Spleen (tissue), 11 donors: ENCODE data around the gene YPEL3. TPM values are rescaled to one million over a fixed set of nuclear protein-coding genes. Genes with fewer than 3 reads are reported as not detected.

ENCODE experiments used
- DNase-seq: peaks from one replicate; pipeline ENCODE4 v3.0.0-alpha.2; 2020
- H3K27ac ChIP-seq, 8 donors: fragments of 200-600 bp; sonication (generic) in 7 of 8; 1 replicate in 4 of 8; 2 replicates in 4 of 8; pipeline versions ENCODE4 v1.5.0 to v1.8.0; 2016 to 2021; ENCODE audit warnings: inconsistent platforms in 4 of 8, mild to moderate bottlenecking in 4 of 8, moderate library complexity in 1 of 8
- H3K27me3 ChIP-seq, 7 donors: fragments of 200-600 bp; sonication (generic) in 6 of 7; replicated peaks in 1 of 7; 1 replicate in 4 of 7; 2 replicates in 3 of 7; pipeline versions ENCODE4 v1.5.0 to v1.8.0; 2016 to 2021; ENCODE audit warnings: inconsistent platforms in 3 of 7, mild to moderate bottlenecking in 1 of 7
- H3K36me3 ChIP-seq, 6 donors: fragments of 200-600 bp; sonication (generic) in 5 of 6; 1 replicate in 4 of 6; 2 replicates in 2 of 6; pipeline versions ENCODE4 v1.5.0 to v1.8.0; 2016 to 2021; ENCODE audit warnings: inconsistent platforms in 2 of 6
- H3K4me1 ChIP-seq, 6 donors: fragments of 200-600 bp; sonication (generic) in 5 of 6; 1 replicate in 3 of 6; 2 replicates in 3 of 6; pipeline versions ENCODE4 v1.5.0 to v1.8.0; 2016 to 2021; ENCODE audit warnings: inconsistent platforms in 3 of 6
- H3K4me3 ChIP-seq, 8 donors: fragments of 200-600 bp; sonication (generic) in 7 of 8; 1 replicate in 4 of 8; 2 replicates in 4 of 8; pipeline versions ENCODE4 v1.5.0 to v1.8.0; 2016 to 2021; ENCODE audit warnings: inconsistent platforms in 4 of 8, mild to moderate bottlenecking in 4 of 8, moderate library complexity in 2 of 8
- H3K9me3 ChIP-seq, 8 donors: fragments of 200-600 bp; sonication (generic) in 7 of 8; 1 replicate in 4 of 8; 2 replicates in 4 of 8; pipeline versions ENCODE4 v1.5.0 to v1.8.0; 2016 to 2021; ENCODE audit warnings: inconsistent platforms in 4 of 8
- POLR2A ChIP-seq, 3 donors: fragments of 450-650 bp; IDR thresholded peaks; one replicate each; pipeline ENCODE4 v1.5.1; 2017; ENCODE audit warnings: antibody characterized with exemption in 3 of 3, mild to moderate bottlenecking in 1 of 3
- POLR2AphosphoS5 ChIP-seq, 3 donors: sonication (generic); formaldehyde crosslinking; IDR thresholded peaks; one replicate each; pipeline ENCODE4 v1.5.1; 2017; ENCODE audit warnings: antibody characterized with exemption in 3 of 3
- WGBS, 5 donors: extraction: QIAGEN DNeasy Blood & Tissue Kit in 3 of 5; methylation state at CpG; one replicate each; pipeline versions ENCODE4 v1.1.5 to v1.1.7; 2013 to 2018; 5-methylcytosine and 5-hydroxymethylcytosine counted together
- intact Hi-C: fragments of 100-400 bp; cut with DNase I; formaldehyde crosslinking; loops from one replicate; pipeline ENCODE4 v1.15.0; 2023; ENCODE audit warnings: low total_unique reads
- polyA plus RNA-seq, 3 donors: library from polyadenylated mRNA; stranded (reverse); fragments of 200-250 nt; gene quantifications; one replicate each; pipeline ENCODE4 v1.2.1, GENCODE V29; 2013
- total RNA-seq, 7 donors: library from RNA; depleted of rRNA in 3 of 7; stranded (reverse); fragments of >200 nt in 3 of 7; fragmentation: NEBNext Ultra II Directional in 4 of 7; extraction: Animal tissue kit (Norgen Biotek cat#: 25700) in 4 of 7; gene quantifications; one replicate each; pipeline versions ENCODE4 v1.1.0 to v1.2.1, GENCODE V29; 2016 to 2021
- TF ChIP-seq, protein P1 (sequence below), 11 experiments: fragments of 200-600 bp in 7 of 11; fragments of 450-650 bp in 4 of 11; sonication (generic) in 4 of 11; IDR thresholded peaks in 8 of 11; conservative IDR thresholded peaks in 3 of 11; 1 replicate in 7 of 11; 2 replicates in 4 of 11; pipeline versions ENCODE4 v1.4.0 to v1.8.0; 2016 to 2021; ENCODE audit warnings: antibody characterized with exemption in 11 of 11, inconsistent platforms in 4 of 11, mild to moderate bottlenecking in 1 of 11
- donor health status: healthy with polysubstance abuse.
- donor health status: DM: no; HTN: no; CAD: no; lungs with moderate emphysema.
- donor health status: DM: no; HTN: no; CAD: no.
- donor health status: Bipolar disorder and iron deficiency.
- donor health status: healthy.
- donor health status: DM: no; HTN: no; CAD: no.
- donor health status: DM: yes; HTN: yes; CAD: no.

The YPEL3 gene
- total and polyA plus RNA-seq, 10 donors: 108 to 234 (median 143) TPM

DNA sequence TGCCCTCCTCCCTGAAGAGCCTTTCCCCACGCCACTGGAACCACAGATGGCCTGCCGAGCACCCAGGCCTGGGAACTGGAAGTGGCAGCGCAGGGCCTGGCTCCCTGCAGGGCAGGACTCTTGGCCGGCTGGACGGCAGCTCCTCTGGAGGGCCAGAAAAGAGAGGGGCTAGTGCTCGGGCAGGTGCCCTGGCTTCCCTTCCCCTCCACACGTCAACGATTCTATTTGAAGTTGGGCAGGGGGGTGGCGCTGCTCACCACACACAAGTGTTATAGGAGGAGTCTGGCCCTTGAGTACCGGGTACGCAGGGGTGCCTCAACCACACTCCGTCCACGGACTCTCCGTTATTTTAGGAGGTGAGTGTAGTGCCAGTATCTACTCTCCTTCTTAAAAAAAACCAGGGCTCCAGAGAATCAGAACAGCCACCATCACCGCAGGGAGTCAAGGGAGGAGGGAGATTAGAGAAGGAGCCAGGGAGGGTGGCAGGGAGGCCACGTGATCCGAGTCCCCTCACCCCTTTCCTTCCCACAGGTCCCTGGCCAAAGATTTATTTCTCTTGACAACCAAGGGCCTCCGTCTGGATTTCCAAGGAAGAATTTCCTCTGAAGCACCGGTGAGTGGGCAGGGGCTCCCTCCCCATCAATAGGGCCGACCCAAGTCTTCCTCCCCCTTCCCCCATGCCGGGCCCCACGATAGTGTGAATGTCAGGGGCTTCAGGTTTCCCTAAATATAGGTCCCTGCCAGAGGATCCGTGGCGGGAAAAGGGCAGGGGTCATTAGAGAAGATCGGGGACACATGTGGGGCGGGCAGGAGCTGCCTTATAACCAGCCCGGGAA is 31.9 kb downstream of the YPEL3 start:
- H3K9me3 ChIP-seq: no peaks in the 10 kb centered on the region
- peak; percentile 71 to 84 (median 78) for TF ChIP-seq POLR2AphosphoS5 (IDR thresholded peaks at IDR 0.05)
- peak in 1 of 3 donors; percentile 15 for TF ChIP-seq POLR2A (IDR thresholded peaks at IDR 0.05)
- TF ChIP-seq, protein P1, sequence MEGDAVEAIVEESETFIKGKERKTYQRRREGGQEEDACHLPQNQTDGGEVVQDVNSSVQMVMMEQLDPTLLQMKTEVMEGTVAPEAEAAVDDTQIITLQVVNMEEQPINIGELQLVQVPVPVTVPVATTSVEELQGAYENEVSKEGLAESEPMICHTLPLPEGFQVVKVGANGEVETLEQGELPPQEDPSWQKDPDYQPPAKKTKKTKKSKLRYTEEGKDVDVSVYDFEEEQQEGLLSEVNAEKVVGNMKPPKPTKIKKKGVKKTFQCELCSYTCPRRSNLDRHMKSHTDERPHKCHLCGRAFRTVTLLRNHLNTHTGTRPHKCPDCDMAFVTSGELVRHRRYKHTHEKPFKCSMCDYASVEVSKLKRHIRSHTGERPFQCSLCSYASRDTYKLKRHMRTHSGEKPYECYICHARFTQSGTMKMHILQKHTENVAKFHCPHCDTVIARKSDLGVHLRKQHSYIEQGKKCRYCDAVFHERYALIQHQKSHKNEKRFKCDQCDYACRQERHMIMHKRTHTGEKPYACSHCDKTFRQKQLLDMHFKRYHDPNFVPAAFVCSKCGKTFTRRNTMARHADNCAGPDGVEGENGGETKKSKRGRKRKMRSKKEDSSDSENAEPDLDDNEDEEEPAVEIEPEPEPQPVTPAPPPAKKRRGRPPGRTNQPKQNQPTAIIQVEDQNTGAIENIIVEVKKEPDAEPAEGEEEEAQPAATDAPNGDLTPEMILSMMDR (IDR thresholded peaks at IDR 0.05 in 8 of 11, conservative IDR thresholded peaks at IDR 0.05 in 3 of 11): peak; percentile 14 to 58 (median 41)
- no peaks in the 10 kb centered on the region for H3K27me3 ChIP-seq
- H3K27ac ChIP-seq: peak overlapping the region; percentile 93 to 100 (median 98)
- intact Hi-C loops: no loop called here
- peak overlapping the region; percentile 65 to 99 (median 90) for H3K4me3 ChIP-seq
- H3K36me3 ChIP-seq: peaks cover 3 to 26% (median 22%) of the 10 kb centered on the region in 6 donors
- H3K4me1 ChIP-seq: peaks cover 30 to 54% (median 45%) of the 10 kb centered on the region in 6 donors
- WGBS, 5 donors: 0 to 4% (median 3%) methylated on average over 22 to 27 of the region's 27 CpGs
- DNase-seq: peak; percentile 93

DNA sequence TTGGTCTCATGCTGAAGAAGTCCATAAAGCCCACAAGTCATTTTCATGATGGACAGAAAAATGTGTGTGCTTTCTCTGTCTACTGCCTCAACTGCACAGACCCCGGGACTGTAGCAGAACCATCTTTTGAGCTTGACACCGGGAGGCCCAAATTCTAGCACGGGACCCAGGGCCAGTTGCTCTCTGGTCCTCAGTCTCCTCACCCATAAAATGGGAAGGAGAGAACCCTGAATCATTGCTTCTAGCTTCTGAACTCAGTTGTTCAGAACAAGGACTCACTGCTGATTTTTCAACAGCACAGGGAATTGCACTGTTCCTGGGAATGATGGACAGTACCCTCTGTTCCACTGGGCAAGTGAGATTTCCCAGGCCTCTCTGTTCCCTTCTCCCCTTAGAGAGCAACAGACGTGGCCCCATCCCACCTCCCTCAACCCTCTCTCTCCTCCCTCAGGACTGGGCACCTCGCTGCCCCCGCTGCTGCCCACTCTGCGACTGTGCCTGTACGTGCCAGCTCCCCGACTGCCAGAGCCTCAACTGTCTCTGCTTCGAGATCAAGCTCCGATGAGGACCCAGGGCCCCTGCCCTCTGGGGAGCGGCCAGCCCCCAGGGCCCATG is 32.6 kb downstream of the YPEL3 start:
- 57 to 65% (median 62%) methylated on average over 11 to 12 of the region's 12 CpGs for WGBS, 5 donors
- H3K4me3 ChIP-seq: peak overlapping the region in 7 of 8 donors; percentile 65 to 99 (median 93)

DNA sequence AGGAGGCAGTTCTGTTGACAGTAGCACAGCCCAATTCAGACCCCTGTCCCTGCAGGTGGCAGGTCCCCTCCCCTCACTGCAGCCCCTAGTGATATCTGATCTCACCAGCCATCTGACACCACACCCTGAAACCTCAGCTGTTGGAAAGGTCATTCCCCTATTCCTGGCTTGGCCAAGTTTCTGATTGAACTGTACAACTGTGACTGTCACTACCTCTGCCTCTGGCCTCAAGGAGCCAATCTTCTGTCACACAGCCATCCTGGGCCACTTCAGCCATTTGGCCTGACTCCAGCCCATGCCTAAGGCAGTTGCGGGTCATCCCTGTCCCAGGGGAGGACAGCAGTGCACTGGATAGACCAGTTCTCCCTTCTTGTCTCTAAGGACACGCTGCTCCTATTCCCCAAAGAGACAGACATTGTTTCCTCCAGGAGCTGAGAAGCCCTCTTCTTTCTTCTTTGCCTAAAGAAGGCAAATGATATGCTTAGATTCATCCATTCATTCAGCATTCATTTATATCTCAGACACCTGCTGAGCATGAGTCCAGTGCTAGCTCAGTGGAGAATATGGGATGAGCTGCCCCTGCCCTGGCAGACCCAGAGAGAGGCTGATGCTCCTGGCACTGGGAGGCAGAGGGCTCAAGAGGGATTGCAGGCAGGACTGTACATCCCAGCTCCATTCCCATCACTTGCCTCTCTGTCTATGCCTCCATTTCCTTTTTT is 35.0 kb downstream of the YPEL3 start:
- no peaks in the 10 kb centered on the region for H3K27me3 ChIP-seq
- H3K36me3 ChIP-seq: no peaks in the 10 kb centered on the region
- 67 to 95% (median 86%) methylated on average over 1 to 2 of the region's 2 CpGs for WGBS, 5 donors
- H3K9me3 ChIP-seq: no peaks in the 10 kb centered on the region
- H3K4me1 ChIP-seq: peaks cover 8 to 24% (median 15%) of the 10 kb centered on the region in 6 donors
- intact Hi-C loops: no loop called here
- TF ChIP-seq, protein P1 (IDR thresholded peaks at IDR 0.05 in 8 of 11, conservative IDR thresholded peaks at IDR 0.05 in 3 of 11): no peak
- TF ChIP-seq POLR2AphosphoS5 (IDR thresholded peaks at IDR 0.05) (no peak), POLR2A (IDR thresholded peaks at IDR 0.05) (no peak)
- H3K27ac ChIP-seq: no peak overlapping the region
- DNase-seq: no peak
- no peak overlapping the region for H3K4me3 ChIP-seq

More for the DNA sequence above, 32.6 kb downstream of the YPEL3 start:
- Histone ChIP-seq H3K27me3 (no peaks in the 10 kb centered on the region), H3K36me3 (peaks cover 1 to 19% (median 15%) of the 10 kb centered on the region in 6 donors), H3K4me1 (peaks cover 23 to 47% (median 37%) of the 10 kb centered on the region in 6 donors), H3K27ac (peak overlapping the region; percentile 93 to 100 (median 98)), H3K9me3 (no peaks in the 10 kb centered on the region)
- TF ChIP-seq, protein P1 (IDR thresholded peaks at IDR 0.05 in 8 of 11, conservative IDR thresholded peaks at IDR 0.05 in 3 of 11): no peak
- TF ChIP-seq POLR2AphosphoS5 (IDR thresholded peaks at IDR 0.05): no peak
- no peak for TF ChIP-seq POLR2A (IDR thresholded peaks at IDR 0.05)
- no peak for DNase-seq
- intact Hi-C loops: no loop called here
